Measurements from ENCODE around the gene CARS2.

CARS2 gene

DNA sequence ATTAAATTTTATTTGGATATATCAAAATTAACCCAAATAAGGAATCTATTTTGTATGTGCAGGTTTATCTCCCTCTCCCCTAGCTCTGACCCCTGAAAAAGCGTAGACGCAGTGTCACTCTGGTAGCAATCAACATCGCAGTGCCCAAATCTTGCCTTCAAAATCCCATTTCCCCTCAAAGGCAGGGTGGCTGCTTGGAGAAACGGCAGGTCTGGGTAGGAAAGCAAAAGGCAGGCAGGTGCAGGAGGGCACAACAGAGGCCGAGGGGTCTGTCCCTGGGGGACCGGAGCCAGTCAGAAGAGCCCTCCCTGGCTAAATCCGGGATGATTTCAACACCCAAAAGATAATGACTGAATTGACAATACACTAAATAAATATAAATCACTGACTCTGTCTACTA lies 48.7 kb downstream of the CARS2 start:
- no peak for ATAC-seq
- TF ChIP-seq ZC3H10 (CRISPR knock-in tag; IDR thresholded peaks at IDR 0.05) (no peak), OSR1 (CRISPR knock-in tag; IDR thresholded peaks at IDR 0.05) (no peak), ZNF565 (CRISPR knock-in tag; conservative IDR thresholded peaks at IDR 0.05; ENCODE audit: low read depth) (no peak), ZNF8 (CRISPR knock-in tag; IDR thresholded peaks at IDR 0.05) (no peak), ESRRG (CRISPR knock-in tag; IDR thresholded peaks at IDR 0.05) (no peak), ZFP30 (CRISPR knock-in tag; IDR thresholded peaks at IDR 0.05) (no peak), TOX (CRISPR knock-in tag; IDR thresholded peaks at IDR 0.05; ENCODE audit: borderline replicate concordance) (no peak), ZNF70 (CRISPR knock-in tag; IDR thresholded peaks at IDR 0.05) (no peak)
- TF ChIP-seq, protein P1, sequence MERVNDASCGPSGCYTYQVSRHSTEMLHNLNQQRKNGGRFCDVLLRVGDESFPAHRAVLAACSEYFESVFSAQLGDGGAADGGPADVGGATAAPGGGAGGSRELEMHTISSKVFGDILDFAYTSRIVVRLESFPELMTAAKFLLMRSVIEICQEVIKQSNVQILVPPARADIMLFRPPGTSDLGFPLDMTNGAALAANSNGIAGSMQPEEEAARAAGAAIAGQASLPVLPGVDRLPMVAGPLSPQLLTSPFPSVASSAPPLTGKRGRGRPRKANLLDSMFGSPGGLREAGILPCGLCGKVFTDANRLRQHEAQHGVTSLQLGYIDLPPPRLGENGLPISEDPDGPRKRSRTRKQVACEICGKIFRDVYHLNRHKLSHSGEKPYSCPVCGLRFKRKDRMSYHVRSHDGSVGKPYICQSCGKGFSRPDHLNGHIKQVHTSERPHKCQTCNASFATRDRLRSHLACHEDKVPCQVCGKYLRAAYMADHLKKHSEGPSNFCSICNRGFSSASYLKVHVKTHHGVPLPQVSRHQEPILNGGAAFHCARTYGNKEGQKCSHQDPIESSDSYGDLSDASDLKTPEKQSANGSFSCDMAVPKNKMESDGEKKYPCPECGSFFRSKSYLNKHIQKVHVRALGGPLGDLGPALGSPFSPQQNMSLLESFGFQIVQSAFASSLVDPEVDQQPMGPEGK (CRISPR knock-in tag; IDR thresholded peaks at IDR 0.05; ENCODE audit: borderline replicate concordance): no peak
- TF ChIP-seq, protein P2, sequence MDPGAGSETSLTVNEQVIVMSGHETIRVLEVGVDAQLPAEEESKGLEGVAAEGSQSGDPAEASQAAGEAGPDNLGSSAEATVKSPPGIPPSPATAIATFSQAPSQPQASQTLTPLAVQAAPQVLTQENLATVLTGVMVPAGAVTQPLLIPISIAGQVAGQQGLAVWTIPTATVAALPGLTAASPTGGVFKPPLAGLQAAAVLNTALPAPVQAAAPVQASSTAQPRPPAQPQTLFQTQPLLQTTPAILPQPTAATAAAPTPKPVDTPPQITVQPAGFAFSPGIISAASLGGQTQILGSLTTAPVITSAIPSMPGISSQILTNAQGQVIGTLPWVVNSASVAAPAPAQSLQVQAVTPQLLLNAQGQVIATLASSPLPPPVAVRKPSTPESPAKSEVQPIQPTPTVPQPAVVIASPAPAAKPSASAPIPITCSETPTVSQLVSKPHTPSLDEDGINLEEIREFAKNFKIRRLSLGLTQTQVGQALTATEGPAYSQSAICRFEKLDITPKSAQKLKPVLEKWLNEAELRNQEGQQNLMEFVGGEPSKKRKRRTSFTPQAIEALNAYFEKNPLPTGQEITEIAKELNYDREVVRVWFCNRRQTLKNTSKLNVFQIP (CRISPR knock-in tag; IDR thresholded peaks at IDR 0.05; ENCODE audit: borderline replicate concordance, low read depth): no peak

DNA sequence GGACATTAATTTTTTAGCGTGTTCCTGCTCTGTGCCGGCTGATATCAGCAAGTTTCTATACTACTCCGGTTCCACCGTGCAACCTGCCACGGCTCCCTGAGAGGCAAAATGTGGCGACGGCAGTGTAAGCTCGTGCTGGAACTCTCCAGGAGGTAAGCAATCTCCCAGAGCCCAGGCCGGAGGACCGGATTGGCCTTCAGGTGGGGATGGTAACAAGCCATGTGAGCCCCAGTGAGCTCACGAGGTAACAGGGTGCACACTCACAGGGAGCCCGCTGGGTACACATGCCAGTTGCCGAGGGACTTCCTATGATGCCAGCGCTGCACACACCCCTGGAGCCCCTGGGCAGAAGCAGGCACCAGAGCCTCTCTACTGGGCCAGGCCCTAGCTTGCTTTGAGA lies 52.1 kb downstream of the CARS2 start:
- TF ChIP-seq BACH2 (CRISPR knock-in tag; IDR thresholded peaks at IDR 0.05; ENCODE audit: borderline replicate concordance): no peak
- no peak for TF ChIP-seq ESRRG (CRISPR knock-in tag; IDR thresholded peaks at IDR 0.05)
- TF ChIP-seq ZNF8 (CRISPR knock-in tag; IDR thresholded peaks at IDR 0.05): no peak
- TF ChIP-seq, protein P3, sequence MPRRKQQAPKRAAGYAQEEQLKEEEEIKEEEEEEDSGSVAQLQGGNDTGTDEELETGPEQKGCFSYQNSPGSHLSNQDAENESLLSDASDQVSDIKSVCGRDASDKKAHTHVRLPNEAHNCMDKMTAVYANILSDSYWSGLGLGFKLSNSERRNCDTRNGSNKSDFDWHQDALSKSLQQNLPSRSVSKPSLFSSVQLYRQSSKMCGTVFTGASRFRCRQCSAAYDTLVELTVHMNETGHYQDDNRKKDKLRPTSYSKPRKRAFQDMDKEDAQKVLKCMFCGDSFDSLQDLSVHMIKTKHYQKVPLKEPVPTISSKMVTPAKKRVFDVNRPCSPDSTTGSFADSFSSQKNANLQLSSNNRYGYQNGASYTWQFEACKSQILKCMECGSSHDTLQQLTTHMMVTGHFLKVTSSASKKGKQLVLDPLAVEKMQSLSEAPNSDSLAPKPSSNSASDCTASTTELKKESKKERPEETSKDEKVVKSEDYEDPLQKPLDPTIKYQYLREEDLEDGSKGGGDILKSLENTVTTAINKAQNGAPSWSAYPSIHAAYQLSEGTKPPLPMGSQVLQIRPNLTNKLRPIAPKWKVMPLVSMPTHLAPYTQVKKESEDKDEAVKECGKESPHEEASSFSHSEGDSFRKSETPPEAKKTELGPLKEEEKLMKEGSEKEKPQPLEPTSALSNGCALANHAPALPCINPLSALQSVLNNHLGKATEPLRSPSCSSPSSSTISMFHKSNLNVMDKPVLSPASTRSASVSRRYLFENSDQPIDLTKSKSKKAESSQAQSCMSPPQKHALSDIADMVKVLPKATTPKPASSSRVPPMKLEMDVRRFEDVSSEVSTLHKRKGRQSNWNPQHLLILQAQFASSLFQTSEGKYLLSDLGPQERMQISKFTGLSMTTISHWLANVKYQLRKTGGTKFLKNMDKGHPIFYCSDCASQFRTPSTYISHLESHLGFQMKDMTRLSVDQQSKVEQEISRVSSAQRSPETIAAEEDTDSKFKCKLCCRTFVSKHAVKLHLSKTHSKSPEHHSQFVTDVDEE (CRISPR knock-in tag; IDR thresholded peaks at IDR 0.05): no peak
- TF ChIP-seq PPARA (CRISPR knock-in tag; IDR thresholded peaks at IDR 0.05; ENCODE audit: borderline replicate concordance): no peak
- TF ChIP-seq RARB (CRISPR knock-in tag; IDR thresholded peaks at IDR 0.05): no peak
- no peak for TF ChIP-seq TCF4 (CRISPR knock-in tag; IDR thresholded peaks at IDR 0.05; ENCODE audit: borderline replicate concordance)
- no peak for TF ChIP-seq ZFP30 (CRISPR knock-in tag; IDR thresholded peaks at IDR 0.05)
- TF ChIP-seq TOX (CRISPR knock-in tag; IDR thresholded peaks at IDR 0.05; ENCODE audit: borderline replicate concordance): no peak
- TF ChIP-seq ARNTL (CRISPR knock-in tag; IDR thresholded peaks at IDR 0.05; ENCODE audit: borderline replicate concordance, low read depth): no peak
- no peak for TF ChIP-seq CSDC2 (CRISPR knock-in tag; IDR thresholded peaks at IDR 0.05)
- TF ChIP-seq ZNF70 (CRISPR knock-in tag; IDR thresholded peaks at IDR 0.05): no peak
- no peak for ATAC-seq

DNA sequence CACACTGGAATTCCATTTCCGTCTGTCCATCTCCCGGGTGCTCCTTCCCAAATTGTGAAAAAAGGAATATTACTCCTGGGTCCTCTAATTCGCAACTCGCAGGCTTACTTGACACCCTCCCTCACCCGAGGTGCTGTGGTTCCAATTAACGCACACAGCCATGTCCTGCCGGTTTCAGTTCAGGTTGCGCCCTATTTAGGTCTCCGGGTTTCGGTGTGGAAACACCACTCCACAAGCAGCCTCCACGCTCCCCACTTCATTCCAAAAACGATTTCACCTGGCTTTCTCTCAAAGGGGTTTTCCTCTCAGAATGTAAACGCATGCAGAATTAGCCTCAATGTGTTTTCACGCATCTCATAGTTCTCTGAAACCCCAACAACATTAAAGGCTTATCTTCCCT lies 52.6 kb downstream of the CARS2 start:
- TF ChIP-seq, protein P4, sequence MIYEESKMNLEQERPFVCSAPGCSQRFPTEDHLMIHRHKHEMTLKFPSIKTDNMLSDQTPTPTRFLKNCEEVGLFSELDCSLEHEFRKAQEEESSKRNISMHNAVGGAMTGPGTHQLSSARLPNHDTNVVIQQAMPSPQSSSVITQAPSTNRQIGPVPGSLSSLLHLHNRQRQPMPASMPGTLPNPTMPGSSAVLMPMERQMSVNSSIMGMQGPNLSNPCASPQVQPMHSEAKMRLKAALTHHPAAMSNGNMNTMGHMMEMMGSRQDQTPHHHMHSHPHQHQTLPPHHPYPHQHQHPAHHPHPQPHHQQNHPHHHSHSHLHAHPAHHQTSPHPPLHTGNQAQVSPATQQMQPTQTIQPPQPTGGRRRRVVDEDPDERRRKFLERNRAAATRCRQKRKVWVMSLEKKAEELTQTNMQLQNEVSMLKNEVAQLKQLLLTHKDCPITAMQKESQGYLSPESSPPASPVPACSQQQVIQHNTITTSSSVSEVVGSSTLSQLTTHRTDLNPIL (CRISPR knock-in tag; IDR thresholded peaks at IDR 0.05; ENCODE audit: low read depth): no peak
- TF ChIP-seq ZC3H10 (CRISPR knock-in tag; IDR thresholded peaks at IDR 0.05) (no peak), ZFP30 (CRISPR knock-in tag; IDR thresholded peaks at IDR 0.05) (no peak), PPARA (CRISPR knock-in tag; IDR thresholded peaks at IDR 0.05; ENCODE audit: borderline replicate concordance) (no peak)
- ATAC-seq: no peak

DNA sequence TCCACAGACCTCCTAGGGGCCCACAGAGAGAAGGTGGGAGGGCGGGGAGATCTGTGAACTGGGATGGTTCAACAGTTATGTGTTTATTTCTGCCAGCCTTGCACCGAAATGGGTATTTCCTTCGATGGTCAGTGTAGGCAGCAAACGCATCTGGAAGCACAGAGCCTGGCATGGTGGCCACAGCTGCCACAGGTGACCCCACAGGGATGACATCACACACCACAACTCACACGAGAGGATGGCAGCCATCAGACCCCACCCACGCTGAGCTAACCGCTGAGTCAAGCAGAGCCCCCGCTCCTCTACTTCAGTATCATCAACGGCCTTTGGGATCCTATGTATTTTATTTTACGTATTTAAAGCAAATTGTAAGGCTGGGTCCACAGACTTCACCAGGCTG lies 53.2 kb downstream of the CARS2 start:
- TF ChIP-seq, protein P5, sequence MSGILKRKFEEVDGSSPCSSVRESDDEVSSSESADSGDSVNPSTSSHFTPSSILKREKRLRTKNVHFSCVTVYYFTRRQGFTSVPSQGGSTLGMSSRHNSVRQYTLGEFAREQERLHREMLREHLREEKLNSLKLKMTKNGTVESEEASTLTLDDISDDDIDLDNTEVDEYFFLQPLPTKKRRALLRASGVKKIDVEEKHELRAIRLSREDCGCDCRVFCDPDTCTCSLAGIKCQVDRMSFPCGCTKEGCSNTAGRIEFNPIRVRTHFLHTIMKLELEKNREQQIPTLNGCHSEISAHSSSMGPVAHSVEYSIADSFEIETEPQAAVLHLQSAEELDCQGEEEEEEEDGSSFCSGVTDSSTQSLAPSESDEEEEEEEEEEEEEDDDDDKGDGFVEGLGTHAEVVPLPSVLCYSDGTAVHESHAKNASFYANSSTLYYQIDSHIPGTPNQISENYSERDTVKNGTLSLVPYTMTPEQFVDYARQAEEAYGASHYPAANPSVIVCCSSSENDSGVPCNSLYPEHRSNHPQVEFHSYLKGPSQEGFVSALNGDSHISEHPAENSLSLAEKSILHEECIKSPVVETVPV (CRISPR knock-in tag; IDR thresholded peaks at IDR 0.05): no peak
- TF ChIP-seq PPARA (CRISPR knock-in tag; IDR thresholded peaks at IDR 0.05; ENCODE audit: borderline replicate concordance) (no peak), ARNTL (CRISPR knock-in tag; IDR thresholded peaks at IDR 0.05; ENCODE audit: borderline replicate concordance, low read depth) (no peak), BACH2 (CRISPR knock-in tag; IDR thresholded peaks at IDR 0.05; ENCODE audit: borderline replicate concordance) (no peak), GLIS3 (CRISPR knock-in tag; IDR thresholded peaks at IDR 0.05) (no peak), ZFP3 (CRISPR knock-in tag; IDR thresholded peaks at IDR 0.05) (no peak), ZC3H10 (CRISPR knock-in tag; IDR thresholded peaks at IDR 0.05) (no peak), ZNF565 (CRISPR knock-in tag; conservative IDR thresholded peaks at IDR 0.05; ENCODE audit: low read depth) (no peak), ESRRG (CRISPR knock-in tag; IDR thresholded peaks at IDR 0.05) (no peak), CSDC2 (CRISPR knock-in tag; IDR thresholded peaks at IDR 0.05) (no peak), OSR1 (CRISPR knock-in tag; IDR thresholded peaks at IDR 0.05) (no peak), ZNF8 (CRISPR knock-in tag; IDR thresholded peaks at IDR 0.05) (no peak)
- ATAC-seq: no peak
